Vein endothelial cell (primary cell): ENCODE results near the gene ZNF581. TPM values are rescaled to one million over a fixed set of nuclear protein-coding genes. Genes with fewer than 3 reads are reported as not detected.

Experiments
- total RNA-seq: library from RNA; depleted of rRNA; stranded (reverse); fragments of >200 nt; gene quantifications from 2 replicates; pipeline ENCODE4 v1.2.3, GENCODE V29; 2012

ZNF581 gene, protein sequence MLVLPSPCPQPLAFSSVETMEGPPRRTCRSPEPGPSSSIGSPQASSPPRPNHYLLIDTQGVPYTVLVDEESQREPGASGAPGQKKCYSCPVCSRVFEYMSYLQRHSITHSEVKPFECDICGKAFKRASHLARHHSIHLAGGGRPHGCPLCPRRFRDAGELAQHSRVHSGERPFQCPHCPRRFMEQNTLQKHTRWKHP
- total RNA-seq: 20.1 and 34.9 TPM in 2 replicates

GRCh38 chr19:55643003-55643886 is at the start of gene ZNF581:
Gene ZNF581, plus strand, starts transcription at chr19:55643649. Its CDS starts 923 bp downstream, at chr19:55644572.

GRCh38 chr19:55599468-55599841 is 44.0 kb upstream of the ZNF581 start, which contains the start of gene FIZ1:
Gene FIZ1, minus strand, starts transcription at chr19:55599517. Its CDS starts 1,652 bp downstream, at chr19:55597865.

GRCh38 chr19:55599842-55600661 is 43.4 kb upstream of the ZNF581 start, which contains the start of gene ZNF524:
Gene ZNF524, plus strand, starts transcription at chr19:55600288. Its CDS starts 1,825 bp downstream, at chr19:55602113.

DNA sequence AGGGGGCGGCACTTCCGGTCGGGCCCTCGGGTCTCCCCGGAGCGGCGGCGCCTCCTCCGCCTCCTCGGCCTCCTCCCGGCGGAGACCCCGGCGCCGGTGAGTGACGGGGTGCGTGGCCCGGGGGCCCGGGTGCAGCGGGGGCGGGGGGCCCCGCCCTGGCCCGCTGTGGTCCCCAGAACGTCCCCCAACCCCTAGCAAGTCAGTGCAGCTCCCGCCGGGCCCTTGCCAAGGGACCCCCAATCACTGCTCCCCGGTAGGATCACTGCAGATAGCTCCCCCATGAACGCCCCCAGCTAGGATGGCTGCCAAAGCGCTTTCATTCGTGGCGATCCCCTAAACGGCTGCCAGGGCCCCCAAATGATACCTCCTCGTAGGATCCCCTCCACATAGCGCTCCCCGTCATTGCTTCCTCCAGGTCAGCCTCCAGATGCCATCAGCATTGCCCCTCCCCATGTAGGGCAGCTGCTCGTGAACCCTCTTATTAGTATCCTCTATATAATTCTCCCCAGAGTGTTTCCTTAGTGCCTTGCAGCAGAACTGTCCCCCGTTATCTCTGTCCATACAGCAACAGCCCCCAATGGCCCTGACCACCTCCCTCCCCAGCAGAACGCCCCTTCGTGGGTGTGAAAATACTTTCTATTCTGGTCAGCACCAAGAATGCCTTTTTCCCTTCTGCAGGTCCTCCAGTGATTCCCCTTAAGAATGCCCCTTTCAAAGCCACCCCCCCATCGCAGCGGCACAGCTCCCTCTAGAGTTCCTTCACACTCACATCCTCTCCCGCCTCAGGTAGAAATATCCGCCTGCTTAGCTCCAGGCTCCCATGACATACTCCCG is 37.6 kb upstream of the ZNF581 start, which contains the start of gene ZNF865:
TSS of gene ZNF865 (plus strand) at position 11 of the 834 bp plus-strand sequence. CDS start 7,972 bp downstream, outside the sequence.

DNA sequence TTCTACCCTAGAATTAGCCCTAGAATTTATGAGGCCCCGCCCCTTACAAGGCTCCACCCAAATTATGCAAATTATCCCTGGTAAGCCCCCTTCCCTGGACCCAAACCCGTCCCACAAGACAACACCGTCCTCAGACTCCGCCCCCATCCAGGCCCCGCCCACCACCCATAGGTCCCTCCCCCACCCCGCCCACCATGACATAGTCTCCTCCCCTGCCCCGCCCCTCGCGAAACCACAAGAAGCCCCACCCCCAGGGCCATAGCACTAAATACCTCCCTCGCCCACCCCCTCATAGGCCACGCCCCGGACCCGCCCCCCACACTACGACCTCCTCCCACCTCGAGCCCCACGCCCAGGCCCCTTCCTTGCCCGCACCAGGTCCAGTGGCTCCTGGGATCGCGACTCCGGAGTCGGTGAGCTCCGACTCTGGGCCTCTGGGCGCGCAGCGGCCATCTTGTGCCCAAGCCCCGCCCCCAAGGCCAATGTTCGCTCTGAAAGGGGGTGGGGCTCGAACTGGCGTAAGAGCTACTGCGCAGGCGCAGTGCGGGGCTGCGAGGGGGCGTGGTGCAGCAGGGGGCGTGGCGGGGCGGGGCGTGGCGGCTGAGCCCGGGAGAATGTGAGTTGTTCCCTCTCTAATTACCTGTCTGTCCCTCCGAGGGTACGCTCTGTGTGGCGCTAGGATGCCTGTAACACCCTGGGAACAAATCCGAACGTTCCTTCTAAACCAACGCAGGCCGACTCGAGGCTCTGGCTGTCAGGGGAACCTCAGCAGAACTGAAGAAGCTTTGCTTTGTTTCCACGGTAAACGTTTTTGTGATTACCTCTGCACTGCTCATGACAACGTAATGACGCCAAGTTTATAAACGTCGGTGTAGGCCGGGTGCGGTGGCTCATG is 19.1 kb upstream of the ZNF581 start, which contains the start of gene ZNF784:
TSS of gene ZNF784 (minus strand) at position 458 of the 895 bp plus-strand sequence. CDS start at position 453, 5 bp downstream.

GRCh38 chr19:55640577-55641425 is 2.6 kb upstream of the ZNF581 start, which contains the start of gene ZNF580:
Gene ZNF580, plus strand, starts transcription at chr19:55641002. Its CDS starts 1,507 bp downstream, at chr19:55642509.

GRCh38 chr19:55647732-55648584 is 4.5 kb downstream of the ZNF581 start, which contains the start of gene CCDC106:
Gene CCDC106, plus strand, starts transcription at chr19:55648212. Its CDS starts 835 bp downstream, at chr19:55649047.

DNA sequence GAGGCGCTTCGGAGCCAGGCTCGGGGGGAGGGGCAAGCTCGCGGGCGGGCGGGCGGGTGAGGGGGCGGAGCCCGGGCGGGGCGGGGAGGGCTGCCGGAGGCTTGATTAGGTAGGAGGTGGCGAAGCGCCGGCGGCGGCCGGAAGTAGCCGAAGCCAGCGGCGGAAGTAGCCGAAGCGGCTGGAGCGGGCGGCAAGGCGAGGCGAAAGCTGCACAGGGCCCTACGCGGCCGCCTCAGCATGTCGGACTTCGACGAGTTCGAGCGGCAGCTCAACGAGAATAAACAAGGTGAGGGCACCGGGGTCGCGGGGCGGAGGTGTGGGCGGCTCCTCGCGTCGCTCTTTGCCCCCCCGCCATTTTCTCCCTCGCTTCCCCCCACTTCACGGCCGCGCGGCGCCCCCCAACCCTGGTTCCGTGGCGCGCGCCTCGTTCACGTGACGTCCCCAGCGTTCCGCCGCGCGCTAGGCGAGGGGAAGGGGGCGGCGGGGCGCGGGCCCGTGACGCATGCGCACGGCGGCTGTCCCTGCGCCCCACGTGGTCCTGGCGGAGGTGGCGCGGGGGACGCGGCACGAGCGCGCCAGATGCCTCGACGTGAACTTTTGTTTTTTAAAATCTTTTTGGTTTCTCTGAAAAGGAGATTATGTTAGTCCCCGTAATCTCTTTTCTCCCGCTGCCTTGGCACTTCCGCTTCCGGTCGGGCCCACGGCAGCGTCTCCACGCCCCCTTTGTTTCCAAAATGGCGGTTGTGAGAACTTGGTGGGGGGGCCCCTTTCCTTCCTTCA is 11.6 kb downstream of the ZNF581 start, which contains the start of gene U2AF2:
TSS of gene U2AF2 (plus strand) at position 168 of the 780 bp plus-strand sequence. CDS start at position 238, 70 bp downstream.

DNA sequence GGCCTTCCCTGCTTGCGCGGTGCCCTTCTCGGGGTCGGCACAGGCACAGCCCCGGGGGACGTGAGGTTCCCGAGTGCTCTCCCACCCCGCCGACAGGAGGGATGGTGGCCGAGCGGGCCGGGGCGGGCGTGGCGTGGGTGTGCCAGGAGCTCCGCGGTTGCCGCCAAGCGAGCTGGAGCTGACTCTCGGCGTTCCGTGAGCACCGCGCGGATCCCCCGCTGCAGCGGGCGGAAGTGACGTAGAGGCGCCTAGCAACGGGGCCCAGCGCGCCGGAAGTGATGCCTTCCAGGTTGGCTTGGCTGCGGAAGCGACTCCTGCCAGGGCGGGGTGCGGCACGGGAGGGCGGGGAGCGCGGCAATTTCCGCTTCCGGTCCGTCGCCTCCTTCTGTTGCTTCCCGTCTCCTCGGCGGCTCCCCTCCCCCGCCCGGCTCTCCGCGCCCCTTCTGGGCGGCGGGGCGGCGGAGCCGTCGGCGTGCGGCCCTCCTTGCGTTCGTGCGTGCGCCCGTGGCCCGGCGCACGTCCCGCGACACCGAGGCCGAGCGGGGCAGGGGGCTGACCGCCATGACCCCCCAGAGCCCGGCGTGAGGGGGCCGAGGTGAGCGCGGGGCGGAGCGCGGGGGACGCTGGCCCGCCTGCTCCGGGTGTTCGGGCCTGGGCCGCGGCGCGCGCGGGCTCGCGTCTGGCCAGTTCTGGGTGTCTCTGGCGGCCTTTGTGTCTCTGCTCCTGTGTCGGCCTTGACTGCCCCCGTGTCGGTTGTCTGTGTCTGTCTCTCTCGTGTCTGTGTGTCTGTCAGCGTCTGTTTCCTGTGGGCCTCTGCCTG is 31.6 kb downstream of the ZNF581 start, which contains the start of gene EPN1:
TSS of gene EPN1 (plus strand) at position 386 of the 820 bp plus-strand sequence. CDS start 3,402 bp downstream, outside the sequence.

Other genes starting within 250 kb of the ZNF581 start
- 106 and 121 TPM in 2 replicates for gene UBE2S, start 235.9 kb upstream of the ZNF581 start, total RNA-seq
- not detected in 2 replicates for gene SHISA7, start 200.3 kb upstream of the ZNF581 start, total RNA-seq
- 60.9 and 67.6 TPM in 2 replicates for gene ISOC2, start 182.0 kb upstream of the ZNF581 start, total RNA-seq
- not detected in 2 replicates for gene C19orf85, start 178.9 kb upstream of the ZNF581 start, total RNA-seq
- gene ZNF628, start 167.0 kb upstream of the ZNF581 start, total RNA-seq: 2.5 and 9.8 TPM in 2 replicates
- 10.7 and 15.7 TPM in 2 replicates for gene NAT14, start 158.5 kb upstream of the ZNF581 start, total RNA-seq
- 0.33 and 0.57 TPM in 2 replicates for gene SSC5D, start 155.2 kb upstream of the ZNF581 start, total RNA-seq
- gene SBK2, start 106.5 kb upstream of the ZNF581 start, total RNA-seq: not detected in 2 replicates
- under 0.01 and 0.10 TPM in 2 replicates for gene SBK3, start 98.1 kb upstream of the ZNF581 start, total RNA-seq
- gene ZNF579, start 62.8 kb upstream of the ZNF581 start, total RNA-seq: 5.1 and 11.8 TPM in 2 replicates
- gene FIZ1, start 44.1 kb upstream of the ZNF581 start, total RNA-seq: 3.9 and 4.9 TPM in 2 replicates
- gene ZNF524, start 43.4 kb upstream of the ZNF581 start, total RNA-seq: 11.9 and 13.7 TPM in 2 replicates
- gene ZNF865, start 38.0 kb upstream of the ZNF581 start, total RNA-seq: 1.2 and 2.0 TPM in 2 replicates
- 4.5 and 6.5 TPM in 2 replicates for gene ZNF784, start 19.1 kb upstream of the ZNF581 start, total RNA-seq
- gene ZNF580, start 2.6 kb upstream of the ZNF581 start, total RNA-seq: 6.9 and 7.4 TPM in 2 replicates
- 9.4 and 14.0 TPM in 2 replicates for gene CCDC106, start 4.6 kb downstream of the ZNF581 start, total RNA-seq
- gene U2AF2, start 11.4 kb downstream of the ZNF581 start, total RNA-seq: 109 and 121 TPM in 2 replicates
- gene EPN1, start 31.6 kb downstream of the ZNF581 start, total RNA-seq: 59.1 and 74.6 TPM in 2 replicates
- not detected in 2 replicates for gene NLRP9, start 94.8 kb downstream of the ZNF581 start, total RNA-seq
- gene RFPL4A, start 115.4 kb downstream of the ZNF581 start, total RNA-seq: 2.3 TPM in 1 of 2 replicates, not detected in the other
- 0.33 TPM in 1 of 2 replicates, not detected in the other for gene RFPL4AL1, start 125.5 kb downstream of the ZNF581 start, total RNA-seq
- gene NLRP11, start 188.3 kb downstream of the ZNF581 start, total RNA-seq: under 0.01 TPM in 1 of 2 replicates, not detected in the other
- not detected in 2 replicates for gene NLRP4, start 192.9 kb downstream of the ZNF581 start, total RNA-seq